ENCODE data around the gene TNFRSF19. TPM values are rescaled to one million over a fixed set of nuclear protein-coding genes. Genes with fewer than 3 reads are reported as not detected.

Gene TNFRSF19
- total and polyA plus RNA-seq, 2 of the 4 experiments (the other 2 are of a cell fraction): 18.6 to 26.3 TPM

- Histone ChIP-seq H2BK5ac (ENCODE audit: low read depth, low read length, poor library complexity, severe bottlenecking) (peak overlapping the region; percentile 100), H3K9me3 (ENCODE audit: control insufficient read depth, insufficient read depth, low read length) (no peaks in the 10 kb centered on the region), H4K8ac (ENCODE audit: low read depth in 2 of 2, low read length in 2 of 2) (peak overlapping the region; percentile 68 to 97), H2AK9ac (replicated peaks; ENCODE audit: low read depth, low read length, poor library complexity) (peak overlapping the region; percentile 81), H3K4me3 (ENCODE audit: insufficient read depth, low read depth, low read length) (no peak overlapping the region), H2BK15ac (ENCODE audit: low read depth, low read length) (peak overlapping the region; percentile 97; the same call in 2 of the 3 replicates), H3K14ac (replicated peaks; ENCODE audit: low read depth, low read length) (peak overlapping the region; percentile 92), H3K27me3 (ENCODE audit: control insufficient read depth, insufficient read depth, low read length) (no peaks in the 10 kb centered on the region), H3K4ac (ENCODE audit: low read depth, low read length) (peak overlapping the region; percentile 97), H2BK20ac (ENCODE audit: low read depth, low read length) (peak overlapping the region; percentile 92), H3K4me2 (ENCODE audit: low read depth, low read length) (peak overlapping the region; percentile 57), H3K56ac (ENCODE audit: extremely low read depth, insufficient read depth, low read length) (peak overlapping the region; percentile 89), H2BK120ac (ENCODE audit: low read depth, low read length) (peak overlapping the region; percentile 98), H3K18ac (ENCODE audit: low read depth, low read length) (peak overlapping the region; percentile 100), H2AFZ (replicated peaks; ENCODE audit: low read length, poor library complexity) (no peak overlapping the region), H3K36me3 (ENCODE audit: control insufficient read depth, insufficient read depth, low read length) (peaks cover 23% of the 10 kb centered on the region), H3K79me1 (ENCODE audit: low read depth in 1 of 2, low read length in 2 of 2) (peaks cover 0 to 28% of the 10 kb centered on the region in 2 experiments; a peak in 2 of 4 replicates), H2AK5ac (ENCODE audit: low read depth, low read length) (peak overlapping the region; percentile 100), H3K23ac (ENCODE audit: low read depth, low read length) (peak overlapping the region; percentile 91), H3K4me1 (ENCODE audit: control insufficient read depth, insufficient read depth, low read length) (peaks cover 42% of the 10 kb centered on the region), H3K9ac (ENCODE audit: low read depth, low read length) (peak overlapping the region; percentile 86), H4K5ac (ENCODE audit: low read depth, low read length) (peak overlapping the region; percentile 99), H4K91ac (ENCODE audit: insufficient read depth, low read depth, low read length) (peak overlapping the region; percentile 98), H3K27ac (ENCODE audit: insufficient read depth, low read length) (peak overlapping the region; percentile 100), H3K9me1 (ENCODE audit: insufficient read depth, low read length) (peaks cover 20% of the 10 kb centered on the region), H4K20me1 (ENCODE audit: insufficient read depth, low read length) (no peaks in the 10 kb centered on the region)
- intact Hi-C loops (cut with micrococcal nuclease): loop anchor here (5.0 kb wide), 4 partner anchors 77 to 192 kb away; no protein-coding TSS in a partner anchor
- ChIA-PET CTCF (interaction anchor here (1.7 kb wide), 1 partner anchor 34 kb away, joined by 7 read pairs; no protein-coding TSS in a partner anchor), POLR2A (ENCODE audit: unreplicated experiment) (interaction anchor here (0.6 kb wide), 1 partner anchor 292 kb away, joined by 14 read pairs; no protein-coding TSS in a partner anchor)
- ATAC-seq (ENCODE audit: low read depth) (peak; percentile 42), DNase-seq (peak; percentile 99)
- TSS peak; percentile 64 for BruUV-seq (replicated peaks)
- WGBS, 2 experiments (ENCODE audit: extremely low coverage in 2 of 2, insufficient read length in 1 of 2): no CpG with 5 or more reads among the region's 5 CpGs
- dilution Hi-C loops (cut with HindIII; ENCODE audit: low sequenced_read_pairs, unreplicated experiment): no loop called here
- TF ChIP-seq RCOR1 (IDR thresholded peaks at IDR 0.05; ENCODE audit: insufficient replicate concordance, low read length) (no peak), MXI1 (IDR thresholded peaks at IDR 0.05; ENCODE audit: borderline replicate concordance, low read depth, low read length) (no peak), FOS (IDR thresholded peaks at IDR 0.05; ENCODE audit: low read depth, low read length) (peak; percentile 93), BHLHE40 (IDR thresholded peaks at IDR 0.05; ENCODE audit: low read depth, low read length) (peak; percentile 91), POLR2A (IDR thresholded peaks at IDR 0.05; ENCODE audit: low read depth, low read length) (peak; percentile 72), CHD1 (IDR thresholded peaks at IDR 0.05; ENCODE audit: low read depth, low read length) (peak; percentile 81; the same call in 1 of the 2 replicates), MAFK (IDR thresholded peaks at IDR 0.05; ENCODE audit: low read depth, low read length) (peak; percentile 72), CEBPB (IDR thresholded peaks at IDR 0.05; ENCODE audit: low read depth, low read length) (peak; percentile 91), MAZ (IDR thresholded peaks at IDR 0.05; ENCODE audit: borderline replicate concordance, low read depth, low read length) (no peak), NFE2L2 (IDR thresholded peaks at IDR 0.05; ENCODE audit: low read depth, low read length) (peak; percentile 65), CTCF (conservative IDR thresholded peaks at IDR 0.05; ENCODE audit: low read depth, low read length) (no peak)
- in situ Hi-C loops (cut with MboI; ENCODE audit: low sequenced_read_pairs): no loop called here
These were observed 104.8 kb downstream of the TNFRSF19 start for GRCh38 chr13:23674795-23675640.

Measured in IMR-90 (cell line).